ENCODE data around the gene AKR7A2.
"Not testable (repeated sequence)": the region's sequence is repeated elsewhere in the genome, so short reads cannot be mapped to it uniquely, and the experiment has no call there.

Gene AKR7A2

GRCh38 chr1:19257178-19257914 lies 54.6 kb downstream of the AKR7A2 start:
- no peak for DNase-seq

GRCh38 chr1:19256301-19256700 lies 55.6 kb downstream of the AKR7A2 start:
- DNase-seq, result not testable (repeated sequence)

GRCh38 chr1:19255288-19255687 lies 56.7 kb downstream of the AKR7A2 start:
- no peak for DNase-seq

GRCh38 chr1:19254416-19254815 lies 57.5 kb downstream of the AKR7A2 start:
- DNase-seq, result no peak

Data from activated effector memory CD4-positive, alpha-beta T cell treated with anti-CD3 and anti-CD28 coated beads, Interleukin-2, amount 50 U/mL, for 16 hours (primary cell).